AG04449 (cell line): ENCODE results near the gene AQP6.

Experiments used
- CTCF ChIA-PET: fragments of 350-600 bp; formaldehyde crosslinking; extraction: SDS; loops from one replicate; lab custom pipeline; 2021; ENCODE audit warnings: antibody characterized with exemption; lab: Yijun Ruan, JAX
- POLR2A ChIA-PET: fragments of 400-600, 350-600 bp; formaldehyde crosslinking; extraction: SDS; loops from one replicate; lab custom pipeline; 2020; ENCODE audit warnings: antibody characterized with exemption, inconsistent platforms; lab: Yijun Ruan, JAX
- DNase-seq: peaks from one replicate; pipeline ENCODE4 v3.0.0-alpha.2; 2010; ENCODE audit warnings: low read depth, low spot score
- H3K4me3 ChIP-seq: 2 replicates; pipeline ENCODE4 v1.5.1; 2011; ENCODE audit warnings: low read depth, mild to moderate bottlenecking, control low read depth, low read length
- TF ChIP-seq, protein P1 (sequence below): IDR thresholded peaks from one replicate; pipeline ENCODE4 v1.5.1; 2011; ENCODE audit warnings: mild to moderate bottlenecking, moderate library complexity, low read length, control low read depth, inconsistent platforms; ENCODE audit not compliant: insufficient read depth; ENCODE audit errors: missing control alignments

The AQP6 gene

DNA sequence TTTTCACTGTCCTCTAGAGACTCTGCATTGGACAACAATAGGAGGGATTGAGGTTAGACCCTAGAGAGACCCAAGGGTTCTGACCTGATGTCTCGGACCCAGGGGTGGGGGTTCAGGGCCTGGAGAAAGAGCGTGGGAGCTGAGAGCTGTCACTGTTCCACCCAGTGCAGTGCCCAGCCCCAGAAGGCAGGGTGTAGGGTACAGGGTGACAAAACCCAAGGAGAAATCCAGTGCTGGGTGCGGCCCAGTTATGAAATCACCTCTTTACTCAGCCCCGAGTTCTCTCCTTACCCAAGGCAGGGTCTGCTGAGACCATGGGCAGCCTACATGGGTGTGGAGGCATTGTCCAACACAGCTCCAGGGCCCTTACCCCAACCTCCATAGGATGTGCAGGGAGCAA lies 19.6 kb upstream of the AQP6 start:
- TF ChIP-seq, protein P1, sequence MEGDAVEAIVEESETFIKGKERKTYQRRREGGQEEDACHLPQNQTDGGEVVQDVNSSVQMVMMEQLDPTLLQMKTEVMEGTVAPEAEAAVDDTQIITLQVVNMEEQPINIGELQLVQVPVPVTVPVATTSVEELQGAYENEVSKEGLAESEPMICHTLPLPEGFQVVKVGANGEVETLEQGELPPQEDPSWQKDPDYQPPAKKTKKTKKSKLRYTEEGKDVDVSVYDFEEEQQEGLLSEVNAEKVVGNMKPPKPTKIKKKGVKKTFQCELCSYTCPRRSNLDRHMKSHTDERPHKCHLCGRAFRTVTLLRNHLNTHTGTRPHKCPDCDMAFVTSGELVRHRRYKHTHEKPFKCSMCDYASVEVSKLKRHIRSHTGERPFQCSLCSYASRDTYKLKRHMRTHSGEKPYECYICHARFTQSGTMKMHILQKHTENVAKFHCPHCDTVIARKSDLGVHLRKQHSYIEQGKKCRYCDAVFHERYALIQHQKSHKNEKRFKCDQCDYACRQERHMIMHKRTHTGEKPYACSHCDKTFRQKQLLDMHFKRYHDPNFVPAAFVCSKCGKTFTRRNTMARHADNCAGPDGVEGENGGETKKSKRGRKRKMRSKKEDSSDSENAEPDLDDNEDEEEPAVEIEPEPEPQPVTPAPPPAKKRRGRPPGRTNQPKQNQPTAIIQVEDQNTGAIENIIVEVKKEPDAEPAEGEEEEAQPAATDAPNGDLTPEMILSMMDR: no peak
- no peak overlapping the region for H3K4me3 ChIP-seq
- ChIA-PET POLR2A (no interaction called here), CTCF (interaction anchor here (0.8 to 11.1 kb wide), 6 partner anchors 7 to 117 kb away, joined by 3 to 122 read pairs (median 8); no protein-coding TSS in a partner anchor)
- no peak for DNase-seq

GRCh38 chr12:49953961-49954846 lies 18.5 kb upstream of the AQP6 start:
- ChIA-PET CTCF (interaction anchor here (0.6 to 11.1 kb wide), 6 partner anchors 8 to 116 kb away, joined by 3 to 122 read pairs (median 6); no protein-coding TSS in a partner anchor), POLR2A (interaction anchor here (0.7 to 1.1 kb wide), 2 partner anchors 8 to 168 kb away, joined by 3 read pairs; no protein-coding TSS in a partner anchor)

GRCh38 chr12:49954863-49955830 lies 17.6 kb upstream of the AQP6 start:
- ChIA-PET POLR2A (no interaction called here), CTCF (interaction anchor here (0.6 to 11.1 kb wide), 8 partner anchors 9 to 115 kb away, joined by 3 to 122 read pairs (median 6); no protein-coding TSS in a partner anchor)
- TF ChIP-seq, protein P1: no peak
- H3K4me3 ChIP-seq: no peak overlapping the region
- DNase-seq: no peak

More at GRCh38 chr12:49953961-49954846, 18.5 kb upstream of the AQP6 start:
- no peak overlapping the region for H3K4me3 ChIP-seq
- DNase-seq: no peak
- TF ChIP-seq, protein P1: no peak

DNA sequence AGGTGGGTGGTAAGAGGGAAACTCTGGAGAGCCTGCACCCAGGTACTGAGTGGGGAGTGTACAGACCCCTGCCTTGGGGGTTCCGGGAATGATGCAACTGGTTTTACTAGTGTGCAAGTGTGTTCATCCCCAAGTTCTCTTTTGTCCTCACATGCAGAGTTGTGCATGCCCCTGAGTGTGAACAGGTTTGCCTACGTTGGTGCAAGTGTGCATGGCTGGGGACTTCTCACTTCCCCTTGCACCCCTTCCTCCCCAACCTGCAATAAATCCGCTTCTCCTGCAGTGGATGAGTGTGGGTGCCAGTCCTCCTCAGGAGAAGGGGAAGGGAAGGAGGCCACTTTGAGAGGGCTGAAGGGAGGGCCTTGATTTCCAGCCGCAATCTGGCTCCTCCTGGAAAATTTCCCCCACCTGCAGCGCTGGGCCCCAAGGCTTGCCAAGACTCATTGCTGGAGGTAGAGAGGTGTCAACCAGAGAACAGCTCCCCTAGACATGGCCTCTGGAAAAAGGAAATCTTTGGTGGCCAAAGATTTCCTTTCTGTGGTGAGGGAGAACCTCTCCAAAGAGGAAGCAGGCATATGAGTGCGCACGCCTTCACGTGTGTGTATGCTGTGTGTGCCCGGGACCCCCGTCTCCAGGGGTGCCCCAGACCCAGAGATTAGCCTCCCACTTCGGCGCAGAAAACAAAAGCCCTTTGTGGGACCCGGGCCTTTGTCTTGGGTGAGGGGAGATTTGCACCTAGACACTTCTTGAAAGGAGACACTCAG lies 16.7 kb upstream of the AQP6 start:
- H3K4me3 ChIP-seq: no peak overlapping the region
- CTCF ChIA-PET: interaction anchor here (1.5 to 11.1 kb wide), 4 partner anchors 10 to 88 kb away, joined by 3 to 122 read pairs (median 25); no protein-coding TSS in a partner anchor
- TF ChIP-seq, protein P1: no peak
- POLR2A ChIA-PET: no interaction called here
- no peak for DNase-seq

DNA sequence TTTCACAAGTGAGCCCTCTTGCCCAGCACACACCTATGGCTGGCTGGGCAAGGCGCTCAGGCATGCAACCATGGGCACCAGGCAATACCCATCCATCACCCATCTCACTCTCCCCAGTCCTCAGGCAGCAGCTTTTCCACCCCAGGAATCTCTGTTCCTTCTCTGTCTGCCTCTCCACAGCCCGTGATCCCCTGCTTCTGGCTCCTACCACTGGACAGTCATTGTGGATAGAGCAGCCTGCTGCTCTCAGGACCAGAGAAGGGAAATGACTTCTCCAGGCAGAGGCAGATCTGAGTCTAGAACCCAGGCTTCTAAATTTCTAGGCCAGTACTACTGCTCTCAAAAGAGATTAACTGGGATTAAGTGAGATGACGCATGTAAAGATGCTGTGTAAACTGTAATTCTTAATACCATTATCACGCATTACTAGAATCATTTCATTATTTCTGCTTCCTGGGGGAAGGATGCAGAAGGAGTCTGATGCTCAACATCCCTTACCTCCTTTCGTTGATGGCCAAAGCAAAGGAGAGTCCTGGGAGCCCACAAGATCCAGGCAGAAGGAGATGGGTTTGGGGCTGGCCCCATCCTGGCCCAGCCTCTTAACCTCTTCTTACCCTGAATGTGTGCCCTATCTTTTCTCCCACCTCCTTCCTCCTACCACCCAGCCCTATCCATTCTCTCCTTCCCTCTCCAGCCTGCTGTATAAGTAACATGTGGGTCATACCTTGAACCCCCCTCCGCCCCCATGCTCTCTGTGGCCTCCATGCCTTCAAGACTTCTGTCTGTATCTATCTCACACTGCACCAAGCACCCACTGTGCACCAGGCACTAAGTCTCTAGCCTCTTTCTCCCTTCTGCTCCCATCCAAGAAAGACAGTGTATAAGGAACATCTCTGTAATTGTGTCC lies 15.8 kb upstream of the AQP6 start:
- H3K4me3 ChIP-seq: no peak overlapping the region
- POLR2A ChIA-PET: no interaction called here
- TF ChIP-seq, protein P1: no peak
- CTCF ChIA-PET: interaction anchor here (1.0 to 11.1 kb wide), 7 partner anchors 10 to 89 kb away, joined by 3 to 122 read pairs (median 8); no protein-coding TSS in a partner anchor
- DNase-seq: no peak
